Stomach smooth muscle (tissue), 2 donors: ENCODE data around the gene KCNJ4.

Experiments used
- H3K27ac ChIP-seq: one replicate; pipeline ENCODE4 v1.7.0; 2013; ENCODE audit warnings: mild to moderate bottlenecking, low read length, inconsistent platforms
- H3K27me3 ChIP-seq, 2 donors: one replicate each; pipeline ENCODE4 v1.7.0; 2013; ENCODE audit warnings: low read length in 2 of 2; ENCODE audit not compliant: insufficient read depth in 2 of 2, control insufficient read depth in 1 of 2
- H3K36me3 ChIP-seq, 2 donors: one replicate each; pipeline ENCODE4 v1.7.0; 2013; ENCODE audit warnings: low read length in 2 of 2; ENCODE audit not compliant: control insufficient read depth in 2 of 2, insufficient read depth in 2 of 2
- H3K4me1 ChIP-seq: one replicate; pipeline ENCODE4 v1.7.0; 2013; ENCODE audit warnings: low read length; ENCODE audit not compliant: control insufficient read depth, insufficient read depth
- H3K4me3 ChIP-seq, 2 donors: one replicate each; pipeline ENCODE4 v1.7.0; 2013; ENCODE audit warnings: low read length in 2 of 2
- H3K9ac ChIP-seq, 2 donors: one replicate each; pipeline ENCODE4 v1.7.0; 2013; ENCODE audit warnings: low read length in 2 of 2, mild to moderate bottlenecking in 1 of 2
- H3K9me3 ChIP-seq, 2 donors: one replicate each; pipeline ENCODE4 v1.7.0; 2013; ENCODE audit warnings: low read length in 2 of 2; ENCODE audit not compliant: control insufficient read depth in 2 of 2
- donor health status: healthy.
- donor health status: Pancreatic carcinoma.

The KCNJ4 gene

GRCh38 chr22:38429499-38430068 is 25.4 kb downstream of the KCNJ4 start:
- Histone ChIP-seq H3K36me3 (no peaks in the 10 kb centered on the region), H3K4me1 (peaks cover 4% of the 10 kb centered on the region), H3K27me3 (peaks cover 0 to 5% of the 10 kb centered on the region in 2 donors), H3K9ac (no peak overlapping the region), H3K9me3 (no peaks in the 10 kb centered on the region), H3K4me3 (no peak overlapping the region), H3K27ac (no peak overlapping the region)

DNA sequence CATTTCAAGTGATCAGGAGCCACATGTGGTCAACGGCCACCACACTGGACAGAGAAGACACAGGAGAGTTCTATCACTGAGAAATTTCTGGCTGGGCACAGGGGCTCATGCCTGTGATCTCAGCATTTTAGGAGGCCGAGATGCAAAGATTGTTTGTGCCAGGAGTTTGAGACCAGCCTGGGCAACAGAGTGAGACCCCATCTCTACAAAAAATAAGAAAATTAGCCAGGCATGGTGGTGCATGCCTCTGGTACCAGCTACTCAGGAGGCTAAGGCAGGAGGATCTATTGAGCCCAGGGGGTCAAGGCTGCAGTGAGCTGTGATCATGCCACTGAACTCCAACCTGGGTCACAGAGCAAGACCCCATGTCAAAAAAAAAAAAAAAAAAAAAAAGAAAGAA is 26.3 kb downstream of the KCNJ4 start:
- Histone ChIP-seq H3K27me3 (peaks cover 0 to 3% of the 10 kb centered on the region in 2 donors), H3K4me3 (no peak overlapping the region), H3K9me3 (no peaks in the 10 kb centered on the region), H3K27ac (no peak overlapping the region), H3K9ac (no peak overlapping the region), H3K36me3 (no peaks in the 10 kb centered on the region), H3K4me1 (peaks cover 4% of the 10 kb centered on the region)

DNA sequence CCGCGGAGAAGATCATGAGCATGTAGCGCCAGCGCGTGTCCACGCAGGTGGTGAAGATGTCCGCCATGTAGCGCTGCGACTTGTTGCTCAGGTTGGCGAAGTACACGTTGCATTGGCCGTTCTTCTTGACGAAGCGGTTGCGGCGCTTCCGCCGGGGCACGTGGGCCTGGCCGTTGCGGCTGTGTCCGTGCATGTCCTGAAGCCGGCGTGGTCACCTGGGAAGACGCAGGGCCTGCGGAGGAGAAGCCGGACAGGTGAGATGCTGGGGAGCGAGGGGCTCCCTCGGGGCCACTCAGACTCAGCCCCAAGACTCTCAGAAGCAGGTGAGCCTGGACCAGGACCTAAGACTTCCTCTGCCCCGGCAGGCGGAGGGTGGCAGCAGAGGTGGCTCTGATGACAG is 27.1 kb downstream of the KCNJ4 start:
- Histone ChIP-seq H3K36me3 (no peaks in the 10 kb centered on the region), H3K27ac (no peak overlapping the region), H3K4me3 (no peak overlapping the region), H3K27me3 (no peaks in the 10 kb centered on the region), H3K9me3 (no peaks in the 10 kb centered on the region), H3K4me1 (peaks cover 4% of the 10 kb centered on the region), H3K9ac (no peak overlapping the region)

GRCh38 chr22:38427465-38427864 is 27.5 kb downstream of the KCNJ4 start:
- Histone ChIP-seq H3K36me3 (no peaks in the 10 kb centered on the region), H3K27me3 (no peaks in the 10 kb centered on the region), H3K27ac (no peak overlapping the region), H3K4me3 (no peak overlapping the region), H3K9ac (no peak overlapping the region), H3K9me3 (no peaks in the 10 kb centered on the region), H3K4me1 (peaks cover 4% of the 10 kb centered on the region)

DNA sequence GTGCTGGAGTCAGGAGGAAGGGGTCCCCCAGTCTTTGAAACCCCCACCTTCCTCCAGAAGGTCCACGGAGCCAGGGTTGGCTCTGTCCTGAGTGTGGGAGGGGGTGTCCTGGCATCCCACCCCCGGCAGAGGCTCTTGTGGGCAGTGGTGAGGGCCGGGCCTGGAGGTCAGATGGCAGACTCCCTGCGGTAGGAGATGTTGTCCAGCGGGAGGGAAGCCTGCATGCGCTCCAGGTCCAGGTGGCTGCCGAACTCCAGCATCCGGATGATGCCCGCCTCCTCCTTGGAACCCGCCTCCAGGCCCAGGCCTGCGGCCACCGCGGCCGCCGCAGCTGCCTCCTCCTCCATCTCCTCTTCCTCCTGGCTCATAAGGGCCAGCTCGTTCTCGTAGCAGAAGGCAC is 28.4 kb downstream of the KCNJ4 start:
- Histone ChIP-seq H3K27ac (no peak overlapping the region), H3K4me1 (peaks cover 4% of the 10 kb centered on the region), H3K9me3 (no peaks in the 10 kb centered on the region), H3K36me3 (no peaks in the 10 kb centered on the region), H3K9ac (no peak overlapping the region), H3K4me3 (no peak overlapping the region), H3K27me3 (no peaks in the 10 kb centered on the region)

- Histone ChIP-seq H3K9me3 (no peaks in the 10 kb centered on the region), H3K36me3 (no peaks in the 10 kb centered on the region), H3K4me3 (no peak overlapping the region), H3K9ac (no peak overlapping the region), H3K4me1 (peaks cover 3% of the 10 kb centered on the region), H3K27me3 (no peaks in the 10 kb centered on the region), H3K27ac (no peak overlapping the region)
Observed at GRCh38 chr22:38424525-38425080, 30.4 kb downstream of the KCNJ4 start.

- Histone ChIP-seq H3K4me1 (no peaks in the 10 kb centered on the region), H3K9me3 (no peaks in the 10 kb centered on the region), H3K4me3 (no peak overlapping the region), H3K27ac (no peak overlapping the region), H3K9ac (no peak overlapping the region), H3K27me3 (no peaks in the 10 kb centered on the region), H3K36me3 (no peaks in the 10 kb centered on the region)
Observed at GRCh38 chr22:38423512-38424503, 31.2 kb downstream of the KCNJ4 start.

DNA sequence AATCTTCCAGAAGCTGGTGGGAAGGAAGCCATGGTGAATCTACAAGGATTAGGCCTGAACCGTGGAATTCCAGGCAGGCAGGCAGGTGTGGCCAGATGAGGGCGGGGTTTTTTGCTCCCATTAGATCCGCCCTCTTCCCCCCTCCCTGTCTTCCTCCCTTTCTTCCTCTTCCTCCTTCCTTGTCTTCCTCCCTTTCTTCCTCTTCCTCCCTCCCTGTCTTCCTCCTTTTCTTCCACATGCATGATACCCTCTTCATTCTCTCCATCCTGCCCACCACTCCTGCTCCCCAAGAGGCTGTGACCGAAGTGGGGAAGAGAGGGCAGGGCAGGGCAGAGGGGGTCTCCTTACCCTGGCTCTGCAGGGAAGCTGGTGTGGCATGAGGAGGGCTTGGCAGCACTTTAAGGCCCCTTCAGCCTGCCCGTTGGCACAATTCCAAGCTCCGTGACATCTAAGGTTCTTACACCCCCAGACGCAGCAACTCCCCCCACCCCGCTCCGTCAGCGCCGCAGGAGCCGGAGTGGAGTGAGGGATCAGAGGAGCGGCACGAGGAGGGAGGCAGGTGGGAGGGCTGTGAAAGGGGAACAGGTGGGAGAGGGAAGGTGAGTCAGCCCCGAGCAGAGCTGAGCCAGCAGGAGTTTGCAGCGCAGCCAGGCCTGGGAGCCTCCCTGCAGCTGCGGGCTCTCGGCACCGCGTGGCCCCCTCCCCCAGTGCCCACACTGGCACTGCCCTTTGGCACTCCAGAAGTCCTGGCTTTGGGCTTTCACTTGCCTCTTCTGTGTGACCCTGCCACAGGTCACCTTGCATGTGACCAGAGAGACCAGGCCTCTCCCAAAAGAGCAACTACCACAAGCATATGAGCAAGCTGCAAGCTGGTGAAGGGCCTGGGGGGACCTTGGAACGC is 32.1 kb downstream of the KCNJ4 start:
- Histone ChIP-seq H3K4me1 (no peaks in the 10 kb centered on the region), H3K9me3 (no peaks in the 10 kb centered on the region), H3K36me3 (no peaks in the 10 kb centered on the region), H3K4me3 (no peak overlapping the region), H3K9ac (no peak overlapping the region), H3K27ac (no peak overlapping the region), H3K27me3 (no peaks in the 10 kb centered on the region)

DNA sequence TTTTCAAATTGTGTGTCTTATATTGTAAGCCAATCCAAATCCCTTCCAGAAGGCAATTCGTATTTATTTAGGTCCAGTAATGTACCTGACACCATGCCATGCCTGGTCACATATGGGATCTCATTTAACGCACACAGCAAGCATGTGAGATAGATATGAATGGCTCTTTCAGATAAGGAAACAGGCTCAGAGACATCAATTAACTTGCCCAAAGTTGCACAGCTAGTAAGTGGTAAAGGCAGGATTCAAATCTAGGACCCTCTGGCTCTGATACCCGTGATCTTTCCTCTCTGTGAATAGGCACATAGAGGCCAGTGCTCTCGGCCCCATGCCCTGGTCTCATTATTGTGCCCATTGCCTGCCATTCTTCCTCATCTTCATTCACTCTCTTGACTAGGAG is 34.3 kb downstream of the KCNJ4 start:
- Histone ChIP-seq H3K36me3 (no peaks in the 10 kb centered on the region), H3K9me3 (no peaks in the 10 kb centered on the region), H3K4me3 (no peak overlapping the region), H3K27ac (no peak overlapping the region), H3K27me3 (no peaks in the 10 kb centered on the region), H3K9ac (no peak overlapping the region), H3K4me1 (no peaks in the 10 kb centered on the region)

- Histone ChIP-seq H3K36me3 (no peaks in the 10 kb centered on the region), H3K9me3 (no peaks in the 10 kb centered on the region), H3K27ac (no peak overlapping the region), H3K9ac (no peak overlapping the region), H3K27me3 (no peaks in the 10 kb centered on the region), H3K4me3 (no peak overlapping the region), H3K4me1 (no peaks in the 10 kb centered on the region)
Observed at GRCh38 chr22:38419858-38420160, 35.2 kb downstream of the KCNJ4 start.
